A549 (cell line): ENCODE measurements around the gene CDH1. TPM values are rescaled to one million over a fixed set of nuclear protein-coding genes. Genes with fewer than 3 reads are reported as not detected.

ENCODE experiments used
- ATAC-seq, 2 experiments: fragments of 200-7000 bp in 1 of 2; fragments of >200 bp in 1 of 2; cut with Nextera tagmentation in 1 of 2; cut with Tn5 transposase in 1 of 2; 3 replicates each; pipeline versions ENCODE4 v1.8.0 to v1.9.1; 2018 to 2020; ENCODE audit warnings: mild to moderate bottlenecking in 1 of 2, moderate library complexity in 1 of 2
- CTCF ChIA-PET: fragments of 300-600 bp; sonication (Branson Sonifier 250); formaldehyde crosslinking; extraction: SDS; loops from one replicate; lab custom pipeline; 2021; ENCODE audit warnings: antibody characterized with exemption, inconsistent platforms; lab: Yijun Ruan, JAX
- POLR2A ChIA-PET: fragments of 350-600 bp; formaldehyde crosslinking; extraction: SDS; loops from one replicate; lab custom pipeline; 2021; ENCODE audit warnings: antibody characterized with exemption, inconsistent platforms; lab: Yijun Ruan, JAX
- DNase-seq, 2 experiments: peaks; one replicate each; pipeline versions ENCODE4 v3.0.0 to v3.0.0-alpha.2; 2011 to 2016; ENCODE audit warnings: low read depth in 1 of 2, low spot score in 1 of 2
- FAIRE-seq: peaks from 2 replicates; lab custom pipeline; 2011; peaks lifted over from hg19 to GRCh38; lab: Jason Lieb, UNC
- H3K27ac ChIP-seq, 2 experiments: fragments of >200 bp; sonication (Bioruptor Twin); formaldehyde crosslinking; 3 replicates each; pipeline ENCODE4 v1.5.1; 2016 to 2017
- H3K4me1 ChIP-seq: fragments of >200 bp; sonication (Bioruptor Twin); formaldehyde crosslinking; 3 replicates; pipeline ENCODE4 v1.6.1; 2016
- H3K4me2 ChIP-seq: fragments of >200 bp; sonication (Bioruptor Twin); formaldehyde crosslinking; 3 replicates; pipeline ENCODE4 v1.6.1; 2016
- H3K4me3 ChIP-seq: fragments of >200 bp; sonication (Bioruptor Twin); formaldehyde crosslinking; 3 replicates; pipeline ENCODE4 v1.5.1; 2016
- H3K9me3 ChIP-seq: fragments of >200 bp; sonication (Bioruptor Twin); formaldehyde crosslinking; 3 replicates; pipeline ENCODE4 v1.6.1; 2016
- CHD2 ChIP-seq: fragments of 150-350 bp; IDR thresholded peaks from 2 replicates; pipeline ENCODE4 v1.6.1; 2014; ENCODE audit warnings: low read length; ENCODE audit not compliant: partially characterized antibody
- EHF ChIP-seq: fragments of 250-450 bp; sonication (Bioruptor Pico); IDR thresholded peaks from 2 replicates; pipeline ENCODE4 v1.5.0; 2020; ENCODE audit warnings: mild to moderate bottlenecking
- EP300 ChIP-seq, 2 experiments: fragments of >200 bp; sonication (Bioruptor Twin); formaldehyde crosslinking; IDR thresholded peaks; 2 replicates in 1 of 2; 3 replicates in 1 of 2; pipeline ENCODE4 v1.6.1; 2016 to 2017
- FOSB ChIP-seq: fragments of 250-450 bp; sonication (Bioruptor Pico); IDR thresholded peaks from 2 replicates; pipeline ENCODE4 v1.5.0; 2020; ENCODE audit warnings: mild to moderate bottlenecking, moderate library complexity
- FOXS1 ChIP-seq: fragments of 250-450 bp; sonication (Bioruptor Pico); IDR thresholded peaks from 2 replicates; pipeline ENCODE4 v1.5.0; 2020; ENCODE audit warnings: mild to moderate bottlenecking, moderate library complexity
- GATA3 ChIP-seq: IDR thresholded peaks from 2 replicates; pipeline ENCODE4 v1.6.1; 2012; ENCODE audit warnings: borderline replicate concordance
- HEYL ChIP-seq: fragments of 250-450 bp; sonication (Bioruptor Pico); IDR thresholded peaks from 2 replicates; pipeline ENCODE4 v1.8.0; 2021; ENCODE audit warnings: mild to moderate bottlenecking, moderate library complexity
- JUN ChIP-seq, 2 experiments: fragments of >200 bp; sonication (Bioruptor Twin); formaldehyde crosslinking; IDR thresholded peaks; 2 replicates in 1 of 2; 3 replicates in 1 of 2; pipeline ENCODE4 v1.6.1; 2016 to 2017
- JUNB ChIP-seq: fragments of >200 bp; sonication (Bioruptor Twin); formaldehyde crosslinking; IDR thresholded peaks from 2 replicates; pipeline ENCODE4 v1.6.1; 2016
- MAFK ChIP-seq: fragments of 450-650 bp; IDR thresholded peaks from 2 replicates; pipeline ENCODE4 v1.6.1; 2014; ENCODE audit not compliant: partially characterized antibody
- RNF2 ChIP-seq: fragments of 200-600 bp; sonication (generic); IDR thresholded peaks from 2 replicates; pipeline ENCODE4 v1.6.1; 2016; ENCODE audit warnings: low read depth, mild to moderate bottlenecking, antibody characterized with exemption, moderate library complexity, borderline replicate concordance
- SMC3 ChIP-seq: fragments of >200 bp; sonication (Bioruptor Twin); formaldehyde crosslinking; IDR thresholded peaks from 3 replicates; pipeline ENCODE4 v1.6.1; 2018; ENCODE audit warnings: inconsistent platforms
- TP53 ChIP-seq: fragments of 250-450 bp; sonication (Bioruptor Pico); IDR thresholded peaks from 2 replicates; pipeline ENCODE4 v1.5.0; 2021; ENCODE audit warnings: mild to moderate bottlenecking, moderate library complexity
- ZC3H11A ChIP-seq: fragments of 450-650 bp; IDR thresholded peaks from 2 replicates; pipeline ENCODE4 v1.6.1; 2014; ENCODE audit warnings: antibody characterized with exemption, mild to moderate bottlenecking
- ZFP36 ChIP-seq: fragments of 450-650 bp; IDR thresholded peaks from 2 replicates; pipeline ENCODE4 v1.6.1; 2014; ENCODE audit warnings: borderline replicate concordance; ENCODE audit not compliant: partially characterized antibody
- ZSCAN20 ChIP-seq: fragments of 250-450 bp; sonication (Bioruptor Pico); IDR thresholded peaks from 2 replicates; pipeline ENCODE4 v1.8.0; 2022; ENCODE audit warnings: mild to moderate bottlenecking, moderate library complexity
- WGBS: methylation state at CpG from one replicate; pipeline ENCODE4 v1.1.6; 2017; ENCODE audit errors: missing lambda C conversion rate; 5-methylcytosine and 5-hydroxymethylcytosine counted together
- polyA plus RNA-seq, 4 experiments: library from polyadenylated mRNA; depleted of rRNA in 3 of 4; stranded (reverse); fragments of >200 nt; fragmentation: RNase III in 1 of 4; extraction: RNeasy Plus Mini Kit Qiagen cat#74134 plus additional on column Dnase treatment in 1 of 4; gene quantifications; 2 replicates in 3 of 4; 3 replicates in 1 of 4; pipeline ENCODE4 v1.2.3, GENCODE V29; 2011 to 2017
- TF ChIP-seq, protein P1 (sequence below): fragments of >200 bp; sonication (Bioruptor Twin); formaldehyde crosslinking; IDR thresholded peaks from 2 replicates; pipeline ENCODE4 v1.6.1; 2016
- TF ChIP-seq, protein P2 (sequence below): fragments of >200 bp; sonication (Bioruptor Twin); formaldehyde crosslinking; IDR thresholded peaks from 3 replicates; pipeline ENCODE4 v1.5.1; 2016
- TF ChIP-seq, protein P3 (sequence below): fragments of 250-450 bp; sonication (Bioruptor Pico); IDR thresholded peaks from 2 replicates; pipeline ENCODE4 v1.5.0; 2020; ENCODE audit warnings: low read depth, mild to moderate bottlenecking, moderate library complexity
- TF ChIP-seq, protein P4 (sequence below): IDR thresholded peaks from 2 replicates; pipeline ENCODE4 v1.6.1; 2012; ENCODE audit warnings: low read depth, borderline replicate concordance
- TF ChIP-seq, protein P5 (sequence below): fragments of 450-650 bp; IDR thresholded peaks from 2 replicates; pipeline ENCODE4 v1.6.1; 2014; ENCODE audit warnings: antibody characterized with exemption
- TF ChIP-seq, protein P6 (sequence below): fragments of 250-450 bp; sonication (Bioruptor Pico); IDR thresholded peaks from 2 replicates; pipeline ENCODE4 v1.5.0; 2021; ENCODE audit warnings: mild to moderate bottlenecking, moderate library complexity, borderline replicate concordance

CDH1 gene
- polyA plus RNA-seq, 2 of the 4 experiments (the other 2 are of a cell fraction) = 6.0 to 24.5 TPM

DNA sequence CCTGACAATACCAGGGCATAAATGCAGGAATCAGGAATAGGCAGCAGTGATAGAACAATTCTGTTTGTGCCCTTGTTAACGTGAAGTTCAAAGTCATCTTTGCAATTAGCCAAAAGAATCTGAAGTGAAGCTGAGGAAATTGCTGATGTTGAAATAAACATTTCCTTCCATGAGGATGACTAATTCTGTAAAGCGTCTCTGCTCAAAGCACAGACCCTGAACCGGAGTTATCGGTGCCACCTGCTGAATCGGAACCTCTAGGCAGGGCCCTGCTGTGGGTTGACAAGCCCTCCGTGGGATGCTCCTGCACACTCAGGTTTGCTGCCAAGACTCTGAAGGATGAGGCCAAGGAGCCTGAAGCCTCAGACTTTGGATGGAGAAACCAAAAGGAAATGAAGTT lies 37.0 kb upstream of the CDH1 start:
- FAIRE-seq (no peak), DNase-seq (no peak), ATAC-seq (no peak)
- WGBS = 63% methylated on average over 6 of the region's 6 CpGs
- CTCF ChIA-PET = interaction anchor here (1.3 to 3.0 kb wide), 3 partner anchors 100 to 172 kb away, joined by 6 to 17 read pairs (median 9); no protein-coding TSS in a partner anchor
- no peak overlapping the region for H3K4me2 ChIP-seq
- H3K4me3 ChIP-seq = no peak overlapping the region
- H3K27ac ChIP-seq = no peak overlapping the region
- H3K4me1 ChIP-seq = no peaks in the 10 kb centered on the region
- TF ChIP-seq EP300 (IDR thresholded peaks at IDR 0.05) (no peak), FOXS1 (CRISPR knock-in tag) (no peak), ZFP36 (no peak), SMC3 (no peak), MAFK (peak; percentile 58)
- TF ChIP-seq, all 56 proteins: peak for 1
- POLR2A ChIA-PET = no interaction called here
- H3K9me3 ChIP-seq = no peaks in the 10 kb centered on the region

DNA sequence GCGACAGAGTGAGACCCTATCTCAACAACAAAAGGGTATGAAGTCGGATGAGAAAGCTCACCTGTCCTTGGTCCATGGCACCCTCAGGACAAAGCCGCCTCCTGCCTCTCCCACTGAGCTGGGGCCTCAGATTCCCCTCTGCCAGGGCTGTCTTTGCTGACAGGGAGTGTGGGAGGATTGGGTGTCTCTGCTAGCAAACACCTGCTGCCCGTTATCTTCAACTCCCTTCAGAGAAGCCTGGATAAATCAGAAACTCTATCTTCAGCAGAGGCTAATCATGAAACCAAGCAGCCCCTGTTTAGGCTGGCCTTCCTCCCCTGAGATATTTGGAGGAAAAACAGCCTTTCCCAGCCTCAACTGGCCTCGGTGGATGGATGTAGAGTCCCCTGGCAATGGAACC lies 36.3 kb upstream of the CDH1 start:
- Histone ChIP-seq H3K4me2 (no peak overlapping the region), H3K4me1 (no peaks in the 10 kb centered on the region), H3K27ac (no peak overlapping the region), H3K4me3 (no peak overlapping the region), H3K9me3 (no peaks in the 10 kb centered on the region)
- DNase-seq = no peak
- FAIRE-seq = no peak
- 79% methylated on average over 5 of the region's 5 CpGs for WGBS
- no peak for ATAC-seq
- TF ChIP-seq, protein P1, sequence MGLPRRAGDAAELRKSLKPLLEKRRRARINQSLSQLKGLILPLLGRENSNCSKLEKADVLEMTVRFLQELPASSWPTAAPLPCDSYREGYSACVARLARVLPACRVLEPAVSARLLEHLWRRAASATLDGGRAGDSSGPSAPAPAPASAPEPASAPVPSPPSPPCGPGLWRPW = no peak
- no peak for TF ChIP-seq ZFP36
- TF ChIP-seq, protein P2, sequence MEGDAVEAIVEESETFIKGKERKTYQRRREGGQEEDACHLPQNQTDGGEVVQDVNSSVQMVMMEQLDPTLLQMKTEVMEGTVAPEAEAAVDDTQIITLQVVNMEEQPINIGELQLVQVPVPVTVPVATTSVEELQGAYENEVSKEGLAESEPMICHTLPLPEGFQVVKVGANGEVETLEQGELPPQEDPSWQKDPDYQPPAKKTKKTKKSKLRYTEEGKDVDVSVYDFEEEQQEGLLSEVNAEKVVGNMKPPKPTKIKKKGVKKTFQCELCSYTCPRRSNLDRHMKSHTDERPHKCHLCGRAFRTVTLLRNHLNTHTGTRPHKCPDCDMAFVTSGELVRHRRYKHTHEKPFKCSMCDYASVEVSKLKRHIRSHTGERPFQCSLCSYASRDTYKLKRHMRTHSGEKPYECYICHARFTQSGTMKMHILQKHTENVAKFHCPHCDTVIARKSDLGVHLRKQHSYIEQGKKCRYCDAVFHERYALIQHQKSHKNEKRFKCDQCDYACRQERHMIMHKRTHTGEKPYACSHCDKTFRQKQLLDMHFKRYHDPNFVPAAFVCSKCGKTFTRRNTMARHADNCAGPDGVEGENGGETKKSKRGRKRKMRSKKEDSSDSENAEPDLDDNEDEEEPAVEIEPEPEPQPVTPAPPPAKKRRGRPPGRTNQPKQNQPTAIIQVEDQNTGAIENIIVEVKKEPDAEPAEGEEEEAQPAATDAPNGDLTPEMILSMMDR = no peak
- TF ChIP-seq JUNB = no peak
- TF ChIP-seq SMC3 = no peak
- no peak for TF ChIP-seq JUN (IDR thresholded peaks at IDR 0.05)
- TF ChIP-seq FOSB (CRISPR knock-in tag) = no peak
- TF ChIP-seq, protein P3, sequence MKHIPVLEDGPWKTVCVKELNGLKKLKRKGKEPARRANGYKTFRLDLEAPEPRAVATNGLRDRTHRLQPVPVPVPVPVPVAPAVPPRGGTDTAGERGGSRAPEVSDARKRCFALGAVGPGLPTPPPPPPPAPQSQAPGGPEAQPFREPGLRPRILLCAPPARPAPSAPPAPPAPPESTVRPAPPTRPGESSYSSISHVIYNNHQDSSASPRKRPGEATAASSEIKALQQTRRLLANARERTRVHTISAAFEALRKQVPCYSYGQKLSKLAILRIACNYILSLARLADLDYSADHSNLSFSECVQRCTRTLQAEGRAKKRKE (CRISPR knock-in tag) = no peak
- TF ChIP-seq EP300 (IDR thresholded peaks at IDR 0.05) = no peak
- TF ChIP-seq EHF = no peak
- TF ChIP-seq HEYL (CRISPR knock-in tag) = no peak
- no peak for TF ChIP-seq RNF2
- TF ChIP-seq, protein P4, sequence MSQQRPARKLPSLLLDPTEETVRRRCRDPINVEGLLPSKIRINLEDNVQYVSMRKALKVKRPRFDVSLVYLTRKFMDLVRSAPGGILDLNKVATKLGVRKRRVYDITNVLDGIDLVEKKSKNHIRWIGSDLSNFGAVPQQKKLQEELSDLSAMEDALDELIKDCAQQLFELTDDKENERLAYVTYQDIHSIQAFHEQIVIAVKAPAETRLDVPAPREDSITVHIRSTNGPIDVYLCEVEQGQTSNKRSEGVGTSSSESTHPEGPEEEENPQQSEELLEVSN = no peak
- TF ChIP-seq ZSCAN20 (CRISPR knock-in tag) = no peak
- POLR2A ChIA-PET = no interaction called here
- CTCF ChIA-PET = interaction anchor here (0.6 to 3.0 kb wide), 7 partner anchors 37 to 255 kb away, joined by 3 to 17 read pairs (median 4); no protein-coding TSS in a partner anchor

DNA sequence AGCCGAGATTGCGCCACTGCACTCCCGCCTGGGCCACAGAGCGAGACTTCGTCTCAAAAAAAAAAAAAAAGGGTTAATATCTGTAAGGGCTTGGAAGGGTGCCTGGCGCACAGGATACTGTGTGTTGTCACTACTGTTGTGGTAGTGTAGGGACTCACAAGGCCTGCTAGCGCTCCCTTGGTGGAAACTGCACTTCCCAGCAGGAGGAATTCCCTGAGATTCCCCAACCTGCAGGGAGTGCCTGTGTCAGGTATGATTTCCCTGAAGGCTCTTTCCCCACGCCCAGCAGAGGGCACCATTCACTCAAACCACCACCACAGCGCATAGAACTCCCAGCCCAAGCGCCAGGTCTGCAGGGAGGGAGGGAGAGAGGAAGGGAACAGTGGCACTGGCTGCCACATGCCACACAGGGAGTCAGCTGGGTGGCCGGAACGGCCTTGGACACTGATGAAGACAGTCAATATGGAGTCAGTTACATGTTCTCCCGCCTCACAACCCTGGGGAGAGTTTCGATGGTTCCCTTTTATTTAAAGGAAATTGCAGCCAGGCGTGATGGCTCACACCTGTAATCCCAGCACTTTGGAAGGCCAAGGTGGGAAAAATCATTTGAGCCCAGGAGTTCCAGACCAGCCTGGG lies 32.7 kb upstream of the CDH1 start:
- H3K4me2 ChIP-seq = no peak overlapping the region
- H3K27ac ChIP-seq = peak overlapping the region in 1 of 2 experiments; percentile 46; a peak in 3 of 6 replicates
- no peaks in the 10 kb centered on the region for H3K9me3 ChIP-seq
- DNase-seq (peak; percentile 82 to 89), FAIRE-seq (peak; percentile 18), ATAC-seq (peak; percentile 84 to 86)
- H3K4me1 ChIP-seq = peaks cover 20% of the 10 kb centered on the region
- H3K4me3 ChIP-seq = no peak overlapping the region
- POLR2A ChIA-PET = no interaction called here
- WGBS = 48% methylated on average over 15 of the region's 15 CpGs
- CTCF ChIA-PET = interaction anchor here (0.6 to 3.0 kb wide), 33 partner anchors 13 to 274 kb away, joined by 3 to 11 read pairs (median 3); partner anchors contain the start of gene TANGO6
- TF ChIP-seq TP53 (CRISPR knock-in tag) = no peak
- TF ChIP-seq RNF2 = no peak
- TF ChIP-seq, protein P5, sequence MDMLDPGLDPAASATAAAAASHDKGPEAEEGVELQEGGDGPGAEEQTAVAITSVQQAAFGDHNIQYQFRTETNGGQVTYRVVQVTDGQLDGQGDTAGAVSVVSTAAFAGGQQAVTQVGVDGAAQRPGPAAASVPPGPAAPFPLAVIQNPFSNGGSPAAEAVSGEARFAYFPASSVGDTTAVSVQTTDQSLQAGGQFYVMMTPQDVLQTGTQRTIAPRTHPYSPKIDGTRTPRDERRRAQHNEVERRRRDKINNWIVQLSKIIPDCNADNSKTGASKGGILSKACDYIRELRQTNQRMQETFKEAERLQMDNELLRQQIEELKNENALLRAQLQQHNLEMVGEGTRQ = no peak
- TF ChIP-seq GATA3 = no peak
- TF ChIP-seq, protein P6, sequence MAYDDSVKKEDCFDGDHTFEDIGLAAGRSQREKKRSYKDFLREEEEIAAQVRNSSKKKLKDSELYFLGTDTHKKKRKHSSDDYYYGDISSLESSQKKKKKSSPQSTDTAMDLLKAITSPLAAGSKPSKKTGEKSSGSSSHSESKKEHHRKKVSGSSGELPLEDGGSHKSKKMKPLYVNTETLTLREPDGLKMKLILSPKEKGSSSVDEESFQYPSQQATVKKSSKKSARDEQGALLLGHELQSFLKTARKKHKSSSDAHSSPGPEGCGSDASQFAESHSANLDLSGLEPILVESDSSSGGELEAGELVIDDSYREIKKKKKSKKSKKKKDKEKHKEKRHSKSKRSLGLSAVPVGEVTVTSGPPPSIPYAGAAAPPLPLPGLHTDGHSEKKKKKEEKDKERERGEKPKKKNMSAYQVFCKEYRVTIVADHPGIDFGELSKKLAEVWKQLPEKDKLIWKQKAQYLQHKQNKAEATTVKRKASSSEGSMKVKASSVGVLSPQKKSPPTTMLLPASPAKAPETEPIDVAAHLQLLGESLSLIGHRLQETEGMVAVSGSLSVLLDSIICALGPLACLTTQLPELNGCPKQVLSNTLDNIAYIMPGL (CRISPR knock-in tag) = no peak
- no peak for TF ChIP-seq CHD2
- TF ChIP-seq, protein P4 = no peak
- TF ChIP-seq, protein P2 = peak; percentile 90
- no peak for TF ChIP-seq FOSB (CRISPR knock-in tag)
- TF ChIP-seq ZC3H11A = no peak
